Measurements from ENCODE around the gene DNLZ. TPM values are rescaled to one million over a fixed set of nuclear protein-coding genes. Genes with fewer than 3 reads are reported as not detected.

DNLZ gene
- total and polyA plus RNA-seq, 10 of the 15 experiments (the other 5 are each of a cell fraction or from before 2014, with no cell fraction given), result 0.66 to 29.7 (median 14.7) TPM; not detected in 1

DNA sequence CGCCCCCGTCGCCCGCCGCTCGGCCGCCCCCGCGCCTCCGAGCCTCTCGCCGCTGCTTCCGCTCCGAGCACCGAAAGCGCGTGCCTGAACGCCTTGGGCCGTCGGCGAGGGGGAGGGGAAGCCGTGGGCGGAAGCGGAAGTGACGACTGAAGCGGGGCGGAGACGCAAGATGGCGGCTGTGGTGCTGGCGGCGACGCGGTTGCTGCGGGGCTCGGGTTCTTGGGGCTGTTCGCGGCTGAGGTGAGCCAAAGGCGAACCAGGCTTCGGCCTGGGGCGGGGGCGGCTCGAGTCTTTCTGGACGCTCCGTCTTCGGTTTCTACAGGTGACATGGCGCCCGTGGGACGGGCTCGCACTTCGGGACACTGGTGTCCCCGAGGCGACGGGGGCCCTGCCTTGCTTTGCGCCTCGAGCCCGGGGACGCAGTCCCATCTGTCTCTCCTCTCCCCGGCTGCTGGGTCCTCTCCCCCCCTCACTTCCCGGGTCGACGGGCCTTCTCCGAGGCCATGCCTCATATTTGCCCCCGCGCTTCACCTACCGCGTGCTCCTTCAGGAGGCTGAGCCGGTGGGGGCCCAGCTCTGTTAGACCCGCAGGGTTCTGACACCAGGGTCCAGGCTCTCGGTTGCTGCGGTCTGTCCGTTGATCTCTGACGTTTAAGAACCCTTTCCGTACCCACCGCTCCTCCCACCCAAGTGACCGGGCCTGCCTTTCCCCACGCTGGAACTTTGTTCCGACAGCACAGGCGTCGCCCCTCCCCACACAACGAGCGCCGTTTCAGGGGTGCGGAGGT lies 47.1 kb upstream of the DNLZ start, which contains the start of the genes ENTR1 and PMPCA (continued):
- TF ChIP-seq E2F8 (IDR thresholded peaks at IDR 0.05; ENCODE audit: low read depth, partially characterized antibody), result no peak
- TF ChIP-seq BMI1 (IDR thresholded peaks at IDR 0.05; ENCODE audit: borderline replicate concordance), result no peak
- TF ChIP-seq PRDM15 (CRISPR knock-in tag; IDR thresholded peaks at IDR 0.05), result no peak
- TF ChIP-seq ESRRA (IDR thresholded peaks at IDR 0.05; ENCODE audit: low read length), result no peak
- 0 out of 2 replicates have a peak, but pooled peaks have one; percentile 15 for TF ChIP-seq REST (IDR thresholded peaks at IDR 0.05; ENCODE audit: low read depth, low read length)
- peak; percentile 76 for TF ChIP-seq HCFC1 (IDR thresholded peaks at IDR 0.05; ENCODE audit: low read length)
- TF ChIP-seq NFIC (IDR thresholded peaks at IDR 0.05; ENCODE audit: low read depth, low read length), result no peak
- peak; percentile 54 for TF ChIP-seq IKZF1 (conservative IDR thresholded peaks at IDR 0.05)
- peak; percentile 66 for TF ChIP-seq SPI1 (IDR thresholded peaks at IDR 0.05; ENCODE audit: borderline replicate concordance, insufficient read depth, low read depth, low read length)
- TF ChIP-seq ETV6 (conservative IDR thresholded peaks at IDR 0.05 in 1 of 2, IDR thresholded peaks at IDR 0.05 in 1 of 2; ENCODE audit: borderline replicate concordance in 1 of 2, low read depth in 1 of 2), result no peak
- no peak for TF ChIP-seq ZSCAN29 (IDR thresholded peaks at IDR 0.05)
- peak; percentile 55; the same call in 1 of the 2 replicates for TF ChIP-seq SIN3A (IDR thresholded peaks at IDR 0.05; ENCODE audit: low read depth, low read length)
- no peak for TF ChIP-seq SREBF2 (IDR thresholded peaks at IDR 0.05; ENCODE audit: low read length)
- TF ChIP-seq STAT1 (conservative IDR thresholded peaks at IDR 0.05), result no peak
- TF ChIP-seq EED (IDR thresholded peaks at IDR 0.05; ENCODE audit: low read depth), result no peak
- TF ChIP-seq NBN (IDR thresholded peaks at IDR 0.05), result peak; percentile 71
- no peak for TF ChIP-seq JUND (IDR thresholded peaks at IDR 0.05; ENCODE audit: low read depth, low read length)
- TF ChIP-seq ZNF384 (IDR thresholded peaks at IDR 0.05; ENCODE audit: borderline replicate concordance, low read depth, low read length), result no peak
- peak; percentile 24 for TF ChIP-seq SIX5 (IDR thresholded peaks at IDR 0.05; ENCODE audit: low read depth, low read length, severe bottlenecking)
- TF ChIP-seq POLR2AphosphoS5 (IDR thresholded peaks at IDR 0.05; ENCODE audit: low read length), result peak; percentile 94
- TF ChIP-seq CBX5 (IDR thresholded peaks at IDR 0.05; ENCODE audit: low read depth), result no peak

All from GM12878 (cell line).